Activated CD8-positive, alpha-beta memory T cell treated with anti-CD3 and anti-CD28 coated beads, Interleukin-2, amount 50 U/mL, for 4 hours (primary cell): Measurements from ENCODE around the gene NCOA3.
A peak's percentile ranks its signal among the peaks of the same experiment; 100 is the strongest.
"Not testable (repeated sequence)": the region's sequence is repeated elsewhere in the genome, so short reads cannot be mapped to it uniquely, and the experiment has no call there.

Experiments used
- DNase-seq: peaks from one replicate; pipeline ENCODE4 v3.0.0-alpha.2; 2020

The NCOA3 gene

DNA sequence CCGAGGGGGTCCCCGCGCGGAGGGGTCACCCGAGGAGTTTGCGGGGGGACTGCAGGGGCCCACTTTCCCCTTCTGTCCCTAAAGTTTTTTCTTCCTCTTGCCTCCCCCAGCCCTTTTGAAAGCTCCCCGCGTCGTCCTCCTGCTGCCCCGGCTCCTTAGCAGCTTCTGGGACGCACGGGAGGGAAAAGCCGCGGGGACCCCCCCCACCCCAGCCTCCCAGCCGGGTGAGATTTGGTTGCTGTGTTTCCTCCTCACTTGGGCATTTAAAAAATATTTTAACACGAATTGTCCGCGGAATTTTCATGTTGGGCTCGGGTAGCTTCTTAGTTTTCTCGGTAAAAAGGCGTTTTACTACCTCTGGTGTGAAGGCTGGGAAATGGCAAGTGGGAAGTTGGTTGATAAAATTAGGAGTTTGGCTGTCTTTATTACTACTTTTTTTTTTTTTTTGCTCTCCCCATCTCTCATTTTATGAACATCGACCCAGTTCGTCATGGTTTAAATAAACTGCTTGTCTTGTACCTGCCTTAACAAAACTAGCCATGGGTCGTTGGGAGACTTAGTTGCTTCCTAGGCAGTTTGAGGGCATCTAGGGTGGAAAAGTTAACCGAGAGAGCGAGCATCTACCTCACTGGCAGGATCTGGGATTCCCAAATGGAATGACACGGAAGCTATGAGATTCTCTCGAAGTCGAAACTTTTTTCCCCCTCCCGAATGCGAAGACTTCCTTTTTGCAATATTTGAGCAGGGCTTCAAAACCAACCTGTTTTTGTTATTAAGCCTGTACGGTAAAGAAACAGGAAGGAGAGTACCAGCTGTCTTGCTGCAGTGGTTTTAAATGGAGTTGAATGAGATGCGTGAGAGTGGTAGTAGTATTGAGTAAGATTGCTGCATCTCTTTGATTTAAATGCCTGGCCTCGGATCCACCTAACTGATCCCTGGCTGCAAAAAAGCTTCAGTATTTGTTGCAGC lies 868 bp downstream of the NCOA3 start:
- DNase-seq = peak; percentile 34

GRCh38 chr20:47503685-47504084 lies 2.0 kb downstream of the NCOA3 start:
- no peak for DNase-seq

GRCh38 chr20:47506335-47506734 lies 4.6 kb downstream of the NCOA3 start:
- no peak for DNase-seq

GRCh38 chr20:47506850-47507249 lies 5.2 kb downstream of the NCOA3 start:
- DNase-seq = no peak

- not testable (repeated sequence) for DNase-seq
These were observed 5.7 kb downstream of the NCOA3 start for GRCh38 chr20:47507275-47507981.

DNA sequence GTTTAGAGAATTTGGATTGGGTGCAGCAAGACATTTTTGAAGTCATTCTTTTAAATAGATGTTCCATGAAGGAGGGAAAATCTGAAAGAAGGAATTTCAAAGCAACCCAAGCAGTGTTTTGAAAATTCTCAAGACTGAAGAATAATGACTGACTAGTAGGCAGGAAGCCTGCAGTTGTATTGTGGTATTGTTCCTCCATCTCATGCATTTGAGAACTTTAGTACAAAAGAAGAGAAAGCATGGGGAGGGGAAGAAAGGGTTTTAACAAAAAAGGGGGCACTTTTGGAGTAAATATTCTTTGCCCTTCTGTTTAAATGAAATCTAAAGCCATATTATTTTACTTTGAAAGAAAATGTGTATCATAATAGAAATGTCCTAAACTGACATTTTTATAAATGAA lies 6.6 kb downstream of the NCOA3 start:
- DNase-seq = no peak

GRCh38 chr20:47509104-47509661 lies 7.5 kb downstream of the NCOA3 start:
- no peak for DNase-seq

- no peak for DNase-seq
These were observed 8.0 kb downstream of the NCOA3 start for GRCh38 chr20:47509685-47510084.

DNA sequence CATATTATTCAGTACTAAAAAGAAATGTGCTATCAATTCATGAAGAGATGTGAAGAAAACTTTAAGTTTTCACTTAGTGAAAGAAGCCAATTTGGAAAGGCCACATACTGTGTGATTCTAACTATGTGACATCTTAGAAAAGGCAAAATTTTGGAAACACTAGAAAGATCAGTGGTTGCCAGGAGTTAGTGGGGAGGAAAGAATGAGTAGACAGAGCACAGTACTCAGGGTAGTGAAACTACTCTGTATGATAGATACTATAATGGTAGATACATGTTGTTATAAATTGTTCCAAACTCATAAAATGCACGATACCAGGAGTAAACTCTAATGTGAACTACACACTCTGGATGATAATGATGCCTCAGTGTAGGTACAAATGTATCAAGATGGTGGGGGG lies 14.2 kb downstream of the NCOA3 start:
- DNase-seq = no peak

DNA sequence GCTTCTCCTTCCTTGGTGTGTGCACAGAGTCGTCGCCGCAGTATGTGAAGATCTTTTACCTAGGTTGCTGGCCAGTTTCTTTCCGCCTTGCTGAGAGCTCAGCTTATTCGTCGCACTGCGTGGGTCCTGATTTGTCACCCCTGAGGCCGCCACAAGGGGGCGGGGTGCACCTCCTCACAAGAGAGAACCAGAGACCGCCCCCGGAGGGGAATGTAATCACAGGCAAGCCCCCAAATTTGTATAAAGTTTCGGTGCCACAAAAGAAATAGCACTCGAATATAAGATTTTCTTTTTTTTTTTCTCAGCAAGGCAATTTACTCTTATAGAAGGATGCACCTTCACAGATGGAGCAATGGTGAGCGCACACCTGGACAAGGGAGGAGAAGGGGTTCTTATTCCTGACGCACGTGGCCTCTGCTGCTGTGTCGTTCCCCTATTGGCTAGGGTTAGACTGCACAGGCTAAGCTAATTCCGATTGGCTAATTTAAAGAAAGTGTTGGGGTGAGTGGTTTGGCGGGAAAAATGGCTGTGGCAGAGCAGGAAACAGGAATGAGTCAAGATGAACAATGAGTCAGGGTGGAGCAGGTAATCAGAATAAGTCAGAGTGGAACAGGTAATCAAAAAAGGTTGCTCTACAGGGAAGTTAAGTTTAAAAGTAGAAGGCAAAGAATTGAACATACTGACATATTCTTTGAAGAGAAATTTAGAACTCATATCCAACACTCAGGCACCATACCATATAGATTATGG lies 19.5 kb downstream of the NCOA3 start:
- no peak for DNase-seq

DNA sequence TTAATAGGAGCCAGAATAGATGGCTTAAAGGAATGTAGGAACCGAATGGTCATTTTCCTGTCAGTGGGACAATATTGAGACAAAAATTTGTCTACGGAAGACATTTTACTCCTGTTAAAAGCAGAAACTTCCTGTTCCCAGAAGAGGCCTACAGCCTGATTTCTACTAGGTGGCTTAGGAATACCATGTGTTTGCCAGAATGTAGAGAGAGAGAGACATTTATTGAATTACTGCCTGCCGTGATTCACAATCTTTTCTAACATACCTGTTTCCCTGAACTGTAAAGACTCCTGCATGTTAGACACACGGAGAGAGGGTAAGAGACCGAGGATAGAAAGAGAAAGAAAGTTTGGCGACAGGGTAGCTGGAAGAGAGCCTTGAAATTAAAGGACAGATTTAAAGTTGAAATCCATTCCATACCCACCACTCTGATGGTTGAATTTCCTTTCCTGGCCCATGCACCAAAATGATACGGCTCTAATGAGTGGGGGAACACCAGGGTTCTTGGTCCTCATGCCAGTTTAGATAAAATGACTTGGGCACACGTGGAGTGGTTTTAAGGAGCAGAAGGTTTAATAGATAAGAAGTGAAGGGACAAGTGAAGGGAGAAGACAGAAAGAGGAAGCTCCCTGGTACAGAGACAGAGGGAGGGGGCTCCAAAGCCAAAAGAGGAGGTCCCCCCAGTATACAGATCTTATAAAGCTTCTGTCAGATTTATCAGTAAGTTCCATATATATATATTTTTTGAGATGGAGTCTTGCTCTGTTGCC lies 22.5 kb downstream of the NCOA3 start:
- DNase-seq = no peak

- DNase-seq = no peak
These were observed 25.5 kb downstream of the NCOA3 start for GRCh38 chr20:47527004-47527800.

GRCh38 chr20:47529840-47530239 lies 28.2 kb downstream of the NCOA3 start:
- DNase-seq = no peak

- no peak for DNase-seq
These were observed 29.8 kb downstream of the NCOA3 start for GRCh38 chr20:47531458-47531857.

GRCh38 chr20:47532002-47532401 lies 30.3 kb downstream of the NCOA3 start:
- DNase-seq = no peak

GRCh38 chr20:47533518-47534062 lies 31.9 kb downstream of the NCOA3 start:
- DNase-seq = no peak

DNA sequence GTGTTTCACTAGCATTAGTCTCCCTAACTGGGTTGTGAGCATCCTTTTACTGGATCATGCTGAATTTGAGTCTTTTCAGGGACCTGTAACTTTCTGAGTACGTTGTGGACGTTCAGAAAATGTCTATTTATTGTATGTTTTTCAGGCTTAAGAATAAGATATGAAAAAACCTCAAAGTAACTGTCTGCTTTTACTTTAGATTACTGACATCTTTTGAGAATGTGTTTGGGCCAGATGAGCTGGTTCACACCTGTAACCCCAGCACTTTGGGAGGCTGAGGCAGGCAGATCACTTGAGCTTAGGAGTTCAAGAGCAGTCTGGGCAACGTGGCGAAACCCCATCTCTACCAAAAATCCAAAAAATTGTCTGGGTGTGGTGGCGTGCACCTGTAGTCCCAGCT lies 32.7 kb downstream of the NCOA3 start:
- no peak for DNase-seq

GRCh38 chr20:47535088-47535487 lies 33.4 kb downstream of the NCOA3 start:
- DNase-seq = no peak

- DNase-seq = no peak
These were observed 34.3 kb downstream of the NCOA3 start for GRCh38 chr20:47535994-47536393.

DNA sequence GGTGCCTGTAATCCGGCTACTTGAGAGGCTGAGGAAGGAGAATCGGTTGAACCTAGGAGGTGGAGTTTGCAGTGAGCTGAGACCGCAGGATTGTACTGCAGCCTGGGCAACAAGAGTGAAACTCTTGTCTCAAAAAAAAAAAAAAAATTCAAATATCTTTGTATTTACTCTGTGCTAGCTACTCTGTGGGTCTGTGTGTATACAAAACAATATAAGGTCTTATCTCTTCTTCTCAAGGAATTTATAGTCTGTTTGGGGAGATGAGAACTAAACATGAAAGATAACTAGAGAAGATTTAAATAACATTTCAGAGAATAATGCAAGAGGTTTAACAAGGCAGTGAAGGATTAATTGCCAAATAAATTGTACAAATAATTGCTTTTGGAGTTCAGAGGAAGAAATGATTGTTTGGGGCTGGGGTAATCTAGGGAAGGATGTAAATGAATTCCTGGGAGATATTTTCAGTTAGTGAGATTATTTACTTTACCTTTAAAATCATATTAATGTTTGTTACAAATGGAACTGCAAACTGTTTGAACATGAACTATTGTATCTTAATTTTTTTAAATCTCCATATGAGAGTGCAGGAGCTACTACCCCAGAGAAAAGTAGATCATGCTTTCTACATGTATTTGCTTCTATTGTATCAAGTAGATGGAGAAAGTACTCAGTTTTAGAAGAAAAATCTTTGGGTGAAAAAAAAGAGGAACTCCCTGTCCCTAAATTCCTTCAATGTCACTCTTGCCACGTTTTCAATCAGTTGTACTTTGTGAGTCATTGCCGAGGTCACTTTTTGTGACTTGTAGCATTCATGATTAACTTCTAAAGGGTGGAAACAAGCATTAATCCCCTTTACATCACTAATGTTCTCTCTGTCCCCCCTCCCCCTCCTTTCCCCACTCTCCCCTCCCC lies 39.0 kb downstream of the NCOA3 start:
- no peak for DNase-seq
